H1 (cell line): ENCODE results near the gene CCDC178. TPM values are rescaled to one million over a fixed set of nuclear protein-coding genes. Genes with fewer than 3 reads are reported as not detected.

Experiments
- CTCF ChIA-PET: fragments of 300-600 bp; sonication (Branson Sonifier 250); formaldehyde crosslinking; loops from one replicate; lab custom pipeline; 2021; ENCODE audit not compliant: partially characterized antibody; lab: Charles Lee
- POLR2A ChIA-PET: fragments of 300-600 bp; sonication (Branson Sonifier 250); formaldehyde crosslinking; loops from one replicate; lab custom pipeline; 2021; ENCODE audit warnings: inconsistent platforms; ENCODE audit not compliant: partially characterized antibody; lab: Charles Lee
- DNase-seq, 2 experiments: peaks; one replicate each; pipeline versions ENCODE4 v3.0.0 to v3.0.0-alpha.2; 2010 to 2022; ENCODE audit warnings: low spot score in 2 of 2, low read depth in 1 of 2, mixed read lengths in 1 of 2
- FAIRE-seq: peaks from 2 replicates; lab custom pipeline; 2011; peaks lifted over from hg19 to GRCh38; lab: Jason Lieb, UNC
- H2AFZ ChIP-seq: 2 replicates; pipeline ENCODE4 v1.8.1; 2012; ENCODE audit warnings: low read length, inconsistent platforms
- H2AK5ac ChIP-seq: 2 replicates; pipeline ENCODE4 v1.6.1; 2013; ENCODE audit warnings: low read depth, low read length
- H2BK120ac ChIP-seq: replicated peaks from 2 replicates; pipeline ENCODE3; 2013; ENCODE audit warnings: low read depth, low read length, inconsistent platforms
- H2BK12ac ChIP-seq: 2 replicates; pipeline ENCODE4 v1.6.1; 2013; ENCODE audit warnings: low read depth, low read length
- H2BK15ac ChIP-seq: 2 replicates; pipeline ENCODE4 v1.6.1; 2013; ENCODE audit warnings: low read length
- H2BK20ac ChIP-seq: 2 replicates; pipeline ENCODE4 v1.6.1; 2013; ENCODE audit warnings: low read length
- H2BK5ac ChIP-seq: 2 replicates; pipeline ENCODE4 v1.6.1; 2013; ENCODE audit warnings: low read depth, low read length
- H3K14ac ChIP-seq: 2 replicates; pipeline ENCODE4 v1.6.1; 2013; ENCODE audit warnings: inconsistent platforms; ENCODE audit not compliant: insufficient read length
- H3K18ac ChIP-seq: 2 replicates; pipeline ENCODE4 v1.6.1; 2013; ENCODE audit warnings: low read length; ENCODE audit errors: extremely low read depth
- H3K23ac ChIP-seq: 2 replicates; pipeline ENCODE4 v1.6.1; 2013; ENCODE audit warnings: inconsistent platforms; ENCODE audit not compliant: insufficient read length
- H3K23me2 ChIP-seq: 2 replicates; pipeline ENCODE4 v1.6.1; 2013; ENCODE audit warnings: low read depth, low read length
- H3K27ac ChIP-seq: 2 replicates; pipeline ENCODE4 v1.6.1; 2011; ENCODE audit warnings: low read depth, low read length, inconsistent platforms
- H3K27me3 ChIP-seq, 4 experiments: replicated peaks in 1 of 4; 1 replicate in 1 of 4; 2 replicates in 3 of 4; pipeline versions ENCODE4 v1.6.1 to v1.8.1; 2011 to 2013; ENCODE audit warnings: low read length in 3 of 4, mild to moderate bottlenecking in 3 of 4, inconsistent platforms in 2 of 4, mixed read lengths in 2 of 4, moderate library complexity in 1 of 4; ENCODE audit not compliant: control insufficient read depth in 3 of 4, insufficient read depth in 3 of 4; ENCODE audit errors: extremely low read depth in 1 of 4
- H3K36me3 ChIP-seq, 4 experiments: 2 replicates each; pipeline versions ENCODE4 v1.6.1 to v1.8.1; 2011 to 2013; ENCODE audit warnings: mild to moderate bottlenecking in 4 of 4, low read length in 3 of 4, moderate library complexity in 2 of 4, control low read depth in 1 of 4, inconsistent platforms in 1 of 4; ENCODE audit not compliant: insufficient read depth in 4 of 4, control insufficient read depth in 2 of 4
- H3K4ac ChIP-seq: replicated peaks from 2 replicates; pipeline ENCODE3; 2013; ENCODE audit warnings: low read length, low read depth, mixed read lengths, inconsistent platforms; ENCODE audit not compliant: insufficient read length
- H3K4me1 ChIP-seq, 4 experiments: replicated peaks in 1 of 4; 1 replicate in 1 of 4; 2 replicates in 3 of 4; pipeline versions ENCODE4 v1.6.1 to v1.8.1; 2011 to 2013; ENCODE audit warnings: low read length in 3 of 4, inconsistent platforms in 2 of 4, mixed read lengths in 1 of 4; ENCODE audit not compliant: insufficient read depth in 4 of 4, control insufficient read depth in 3 of 4
- H3K4me2 ChIP-seq, 2 experiments: 2 replicates each; pipeline versions ENCODE4 v1.6.1 to v1.8.1; 2011 to 2013; ENCODE audit warnings: low read depth in 2 of 2, low read length in 2 of 2, control low read depth in 1 of 2, inconsistent platforms in 1 of 2, mild to moderate bottlenecking in 1 of 2; ENCODE audit not compliant: insufficient read depth in 1 of 2
- H3K4me3 ChIP-seq, 4 experiments: fragments of 200-600, 300-600 bp in 1 of 4; sonication (generic), shearing (Covaris generic), sonication (Bioruptor Twin) in 1 of 4; 2 replicates each; pipeline versions ENCODE4 v1.5.1 to v1.8.1; 2011 to 2016; ENCODE audit warnings: low read length in 4 of 4, low read depth in 3 of 4, control low read depth in 2 of 4, inconsistent platforms in 2 of 4, mild to moderate bottlenecking in 2 of 4, mixed read lengths in 1 of 4, moderate library complexity in 1 of 4; ENCODE audit not compliant: insufficient read depth in 2 of 4; ENCODE audit errors: extremely low read depth in 1 of 4
- H3K56ac ChIP-seq: replicated peaks from 2 replicates; pipeline ENCODE3; 2013; ENCODE audit warnings: low read depth, mild to moderate bottlenecking, mixed read lengths, low read length, inconsistent platforms; ENCODE audit not compliant: insufficient read length
- H3K79me1 ChIP-seq: 2 replicates; pipeline ENCODE4 v1.6.1; 2013; ENCODE audit warnings: low read depth, low read length, control low read depth
- H3K79me2 ChIP-seq, 2 experiments: 2 replicates each; pipeline versions ENCODE4 v1.6.1 to v1.8.1; 2012 to 2013; ENCODE audit warnings: low read length in 2 of 2, mild to moderate bottlenecking in 2 of 2, inconsistent platforms in 1 of 2; ENCODE audit not compliant: insufficient read depth in 2 of 2, control insufficient read depth in 1 of 2
- H3K9ac ChIP-seq, 4 experiments: replicated peaks in 1 of 4; 1 replicate in 1 of 4; 2 replicates in 3 of 4; pipeline versions ENCODE4 v1.6.1 to v1.8.1; 2011 to 2013; ENCODE audit warnings: low read depth in 3 of 4, low read length in 3 of 4, control low read depth in 2 of 4, mild to moderate bottlenecking in 2 of 4, moderate library complexity in 2 of 4, inconsistent platforms in 1 of 4; ENCODE audit errors: extremely low read depth in 1 of 4
- H3K9me3 ChIP-seq, 2 experiments: 2 replicates each; pipeline versions ENCODE4 v1.6.1 to v1.8.1; 2012 to 2013; ENCODE audit warnings: mild to moderate bottlenecking in 2 of 2, moderate library complexity in 2 of 2, control low read depth in 1 of 2, inconsistent platforms in 1 of 2, low read depth in 1 of 2, low read length in 1 of 2, mixed read lengths in 1 of 2; ENCODE audit not compliant: insufficient read depth in 2 of 2
- H4K20me1 ChIP-seq, 2 experiments: replicated peaks in 1 of 2; 2 replicates each; pipeline versions ENCODE3 to v1.8.1; 2011 to 2013; ENCODE audit warnings: inconsistent platforms in 2 of 2, low read length in 2 of 2, mild to moderate bottlenecking in 1 of 2; ENCODE audit not compliant: insufficient read depth in 2 of 2, control insufficient read depth in 1 of 2
- H4K5ac ChIP-seq: 2 replicates; pipeline ENCODE4 v1.6.1; 2013; ENCODE audit warnings: low read length, low read depth, mixed read lengths, inconsistent platforms; ENCODE audit not compliant: insufficient read length
- H4K8ac ChIP-seq: 2 replicates; pipeline ENCODE4 v1.8.0; 2013; ENCODE audit warnings: mild to moderate bottlenecking, moderate library complexity, low read length, inconsistent platforms; ENCODE audit not compliant: insufficient read depth; ENCODE audit errors: extremely low read depth
- H4K91ac ChIP-seq: replicated peaks from 2 replicates; pipeline ENCODE3; 2013; ENCODE audit warnings: low read length, mixed read lengths, inconsistent platforms; ENCODE audit not compliant: insufficient read length
- CHD1 ChIP-seq: IDR thresholded peaks from 2 replicates; pipeline ENCODE4 v1.6.1; 2012; ENCODE audit warnings: low read depth, low read length, improper control_type of control experiment
- KDM1A ChIP-seq: fragments of 200-600, 300-600 bp; sonication (generic); IDR thresholded peaks from 2 replicates; pipeline ENCODE4 v1.7.1; 2016; ENCODE audit warnings: mild to moderate bottlenecking, low read length, borderline replicate concordance
- POLR2AphosphoS5 ChIP-seq: IDR thresholded peaks from 2 replicates; pipeline ENCODE4 v1.6.1; 2011; ENCODE audit warnings: low read depth, low read length
- WGBS, 2 experiments: shearing (Covaris generic) in 1 of 2; methylation state at CpG; one replicate each; pipeline versions ENCODE4 v1.1.6 to v1.1.7; 2013 to 2015; ENCODE audit warnings: low lambda C conversion rate in 2 of 2, mixed read lengths in 2 of 2, inconsistent platforms in 1 of 2, low coverage in 1 of 2, missing lambda C conversion rate in 1 of 2; ENCODE audit not compliant: insufficient replicate concordance in 2 of 2, insufficient coverage in 1 of 2, insufficient read length in 1 of 2; ENCODE audit errors: extremely low coverage in 1 of 2, missing lambda C conversion rate in 1 of 2; 5-methylcytosine and 5-hydroxymethylcytosine counted together
- polyA plus RNA-seq, 7 experiments: library from polyadenylated mRNA; depleted of rRNA in 3 of 7; stranded (reverse) in 5 of 7; unstranded in 2 of 7; fragments of >200 nt in 5 of 7; fragments of 200-250 nt in 2 of 7; gene quantifications; 1 replicate in 5 of 7; 2 replicates in 1 of 7; 4 replicates in 1 of 7; pipeline versions ENCODE4 v1.2.1 to v1.2.3, GENCODE V29; 2011 to 2013; ENCODE audit warnings: missing spikeins in 2 of 7, mixed read lengths in 2 of 7
- total RNA-seq: library from RNA; stranded (reverse); fragmentation: NEBNext Ultra II Directional; extraction: Animal tissue kit (Norgen Biotek cat#: 25700); gene quantifications from 2 replicates; pipeline ENCODE4 v1.2.1, GENCODE V29; 2021

The CCDC178 gene
- total and polyA plus RNA-seq, 2 of the 8 experiments (the other 6 are each of a cell fraction or from before 2014, with no cell fraction given) = not detected

DNA sequence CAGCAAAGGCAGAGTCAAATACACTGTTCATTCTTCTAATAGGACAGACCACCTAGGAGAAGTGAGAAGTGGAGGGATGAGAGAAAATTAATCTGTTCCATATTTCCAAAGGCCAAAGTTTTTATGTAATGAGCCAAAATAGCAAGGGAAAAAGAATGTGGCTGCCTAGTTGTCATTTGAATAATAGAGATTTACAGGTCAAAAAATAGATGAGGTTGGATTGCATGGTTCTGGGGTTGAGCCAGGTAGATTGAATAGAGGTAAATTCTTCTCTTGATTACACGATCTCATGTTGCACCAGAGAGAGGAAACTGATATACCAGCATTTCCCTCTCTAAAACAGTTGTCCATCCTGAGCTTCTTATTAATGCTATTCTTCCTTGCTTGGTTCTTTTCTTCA is 325.8 kb downstream of the CCDC178 start:
- Histone ChIP-seq H3K27me3 (no peaks in the 10 kb centered on the region), H2BK5ac (no peak overlapping the region), H3K4me2 (no peak overlapping the region), H3K9ac (no peak overlapping the region), H3K9me3 (no peaks in the 10 kb centered on the region), H2BK120ac (no peak overlapping the region), H3K79me2 (no peaks in the 10 kb centered on the region), H4K8ac (no peak overlapping the region), H2AFZ (no peak overlapping the region), H3K4me1 (no peaks in the 10 kb centered on the region), H4K91ac (no peak overlapping the region), H3K4ac (no peak overlapping the region), H2BK20ac (no peak overlapping the region), H2AK5ac (no peak overlapping the region), H3K27ac (no peak overlapping the region), H2BK15ac (no peak overlapping the region), H3K4me3 (no peak overlapping the region), H3K23me2 (no peaks in the 10 kb centered on the region), H4K20me1 (no peaks in the 10 kb centered on the region), H3K79me1 (no peaks in the 10 kb centered on the region), H3K14ac (no peak overlapping the region), H2BK12ac (no peak overlapping the region), H3K36me3 (no peaks in the 10 kb centered on the region), H3K56ac (no peak overlapping the region), H3K23ac (no peak overlapping the region), H4K5ac (no peak overlapping the region), H3K18ac (no peak overlapping the region)
- ChIA-PET POLR2A (no interaction called here), CTCF (no interaction called here)
- DNase-seq (no peak), FAIRE-seq (no peak)
- whole genome bisulfite sequencing, 2 experiments = 80% methylated on average over 1 of the region's 1 CpG; no CpG with 5 or more reads in 1 of the 2 experiments
- no peak for TF ChIP-seq POLR2AphosphoS5
- no peak for TF ChIP-seq CHD1
- TF ChIP-seq KDM1A = no peak
